HL-60/S4 treated with retinoic acid at 250 ng/mL for 4 days and 3 days (cell line): ENCODE measurements around the gene FCN1.

Experiments
- in situ Hi-C: fragments of 300-500 bp; cut with MboI; formaldehyde crosslinking; loops from 2 replicates; pipeline ENCODE4 v1.7.0; 2022; ENCODE audit warnings: low sequenced_read_pairs

FCN1 gene

DNA sequence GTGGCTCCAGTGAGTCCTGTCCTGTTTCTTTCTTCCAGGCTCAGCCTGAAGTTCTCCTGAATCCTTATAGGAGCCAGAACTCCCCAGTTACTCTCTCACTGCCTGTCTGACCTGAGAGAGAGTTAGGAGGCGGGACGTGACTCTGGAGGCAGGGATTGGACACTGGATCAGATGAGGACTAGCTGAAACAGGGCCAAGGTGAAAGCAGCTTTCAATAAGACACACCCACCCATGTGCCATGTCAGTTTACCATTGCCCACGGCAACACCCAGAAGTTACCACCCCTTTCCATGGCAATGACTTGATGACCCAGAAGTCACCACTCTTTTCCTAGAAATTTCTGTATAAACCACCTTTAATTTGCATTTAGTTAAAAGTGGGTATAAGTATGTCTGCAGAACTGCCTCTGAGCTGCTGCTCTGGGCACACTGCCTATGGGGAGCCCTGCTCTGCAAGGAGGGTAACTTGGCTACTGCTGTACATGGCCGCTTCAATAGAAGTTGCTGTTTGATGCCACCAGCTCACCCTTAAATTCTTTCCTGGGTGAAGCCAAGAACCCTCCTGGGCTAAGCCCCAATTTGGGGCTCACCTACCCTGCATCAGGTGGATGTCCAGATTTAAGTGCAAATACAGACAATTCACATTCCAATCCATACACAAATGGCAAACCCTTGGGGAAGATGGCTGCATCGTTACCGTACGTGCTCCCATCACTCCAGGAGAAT lies 23.4 kb downstream of the FCN1 start:
- in situ Hi-C loops, result no loop called here

DNA sequence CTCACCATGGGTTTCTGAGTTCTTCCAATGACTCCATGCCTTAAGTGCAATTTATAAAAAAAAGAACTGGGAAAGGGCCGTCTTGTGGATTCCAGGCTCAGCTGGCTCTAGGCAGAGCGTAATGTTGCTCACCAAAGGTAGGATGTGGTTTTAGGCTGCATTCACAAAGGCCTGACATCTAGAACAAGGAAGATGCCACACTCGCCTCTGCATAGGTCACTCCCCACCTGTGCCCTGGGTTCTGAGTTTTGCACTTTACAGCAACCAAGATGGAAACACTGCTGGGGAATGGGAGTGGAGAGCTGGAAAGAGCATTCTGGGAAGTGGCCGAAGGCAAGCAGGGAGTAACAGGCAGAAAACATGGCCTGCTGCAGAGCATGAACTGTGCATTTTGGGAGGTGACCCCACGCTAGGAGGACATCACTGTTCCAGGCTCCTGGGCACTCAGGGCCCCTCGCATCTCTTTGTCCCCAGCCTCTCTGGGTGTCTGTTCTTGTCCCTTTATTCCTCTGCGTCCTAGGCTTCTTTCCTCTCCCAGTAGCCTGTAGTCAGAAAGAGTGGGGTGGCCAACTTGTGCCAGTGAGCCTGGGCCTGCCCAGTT lies 24.8 kb downstream of the FCN1 start:
- in situ Hi-C loops, result no loop called here

DNA sequence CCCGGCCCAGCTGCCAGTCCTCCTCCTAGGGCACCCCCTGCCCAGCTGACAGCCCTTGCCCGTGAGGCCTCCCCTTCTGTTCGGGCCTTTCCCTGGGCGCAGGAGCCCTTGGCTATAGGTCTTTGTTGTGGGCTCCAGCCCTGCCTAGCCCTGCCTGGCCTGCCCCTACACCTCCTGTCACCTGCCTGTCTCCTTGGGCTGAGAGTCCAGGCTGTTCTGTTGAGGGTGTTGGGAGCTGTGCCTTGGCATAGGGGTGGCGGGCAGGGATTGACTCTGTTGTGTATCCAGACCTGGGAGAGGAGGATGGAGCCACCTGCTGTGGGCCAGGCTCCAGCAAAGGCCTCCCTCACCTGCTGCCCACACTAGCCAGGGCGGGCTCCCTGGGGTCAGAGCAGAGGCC lies 25.5 kb downstream of the FCN1 start:
- in situ Hi-C loops, result no loop called here

DNA sequence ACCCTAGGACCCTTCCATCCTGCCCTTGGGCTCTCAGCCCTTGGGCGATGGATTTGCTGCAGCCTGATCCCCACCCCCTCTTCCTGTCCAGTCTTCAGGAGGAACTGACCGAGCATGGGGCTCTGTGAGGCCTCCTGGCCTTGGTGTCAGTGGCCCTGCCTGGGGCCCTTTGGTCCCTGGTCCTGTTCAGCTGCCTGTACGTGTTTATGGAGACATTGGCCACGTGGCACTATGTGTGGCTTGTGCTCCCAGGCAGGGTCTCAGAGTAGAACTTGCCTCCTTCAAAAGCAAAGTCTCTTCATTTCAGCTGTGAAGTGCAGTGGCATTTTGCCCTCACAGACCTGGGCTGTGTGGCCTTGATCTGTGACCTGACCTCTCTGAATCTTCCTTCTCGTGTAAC lies 26.0 kb downstream of the FCN1 start:
- in situ Hi-C loops, result no loop called here

DNA sequence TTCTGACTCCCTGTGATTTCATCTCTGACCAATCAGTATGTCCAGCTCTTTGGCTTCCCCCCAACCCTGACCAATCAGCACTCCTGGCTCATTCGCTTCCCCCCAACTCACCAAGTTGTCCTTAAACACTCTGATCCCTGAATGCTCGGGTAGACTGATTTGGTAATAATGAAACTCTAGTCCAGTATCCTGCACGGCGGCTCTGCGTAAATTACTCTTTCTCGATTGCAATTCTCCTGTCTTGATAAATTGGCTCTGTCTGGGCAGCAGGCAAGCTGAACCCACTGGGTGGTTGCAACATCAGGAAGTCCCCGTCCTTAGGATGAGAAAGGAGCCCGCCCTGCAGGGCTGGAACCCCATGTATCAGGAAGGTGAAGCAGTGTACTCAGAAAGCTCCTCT lies 26.7 kb downstream of the FCN1 start:
- in situ Hi-C loops, result no loop called here

DNA sequence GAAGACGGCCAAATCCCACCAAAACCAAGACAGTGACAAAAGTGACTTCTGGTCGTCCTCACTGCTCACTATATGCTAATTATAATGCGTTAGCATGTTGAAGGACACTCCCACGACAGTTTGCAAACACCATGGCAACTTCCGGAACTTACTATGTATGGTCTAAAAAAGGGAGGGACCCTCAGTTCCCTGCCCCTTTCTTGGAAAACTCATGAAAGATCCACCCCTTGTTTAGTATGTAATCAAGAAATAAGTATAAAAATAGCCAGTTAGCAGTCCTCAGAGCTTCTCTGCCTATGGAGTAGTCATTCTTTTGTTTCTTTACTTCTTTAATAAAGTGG lies 27.6 kb downstream of the FCN1 start:
- in situ Hi-C loops, result no loop called here

DNA sequence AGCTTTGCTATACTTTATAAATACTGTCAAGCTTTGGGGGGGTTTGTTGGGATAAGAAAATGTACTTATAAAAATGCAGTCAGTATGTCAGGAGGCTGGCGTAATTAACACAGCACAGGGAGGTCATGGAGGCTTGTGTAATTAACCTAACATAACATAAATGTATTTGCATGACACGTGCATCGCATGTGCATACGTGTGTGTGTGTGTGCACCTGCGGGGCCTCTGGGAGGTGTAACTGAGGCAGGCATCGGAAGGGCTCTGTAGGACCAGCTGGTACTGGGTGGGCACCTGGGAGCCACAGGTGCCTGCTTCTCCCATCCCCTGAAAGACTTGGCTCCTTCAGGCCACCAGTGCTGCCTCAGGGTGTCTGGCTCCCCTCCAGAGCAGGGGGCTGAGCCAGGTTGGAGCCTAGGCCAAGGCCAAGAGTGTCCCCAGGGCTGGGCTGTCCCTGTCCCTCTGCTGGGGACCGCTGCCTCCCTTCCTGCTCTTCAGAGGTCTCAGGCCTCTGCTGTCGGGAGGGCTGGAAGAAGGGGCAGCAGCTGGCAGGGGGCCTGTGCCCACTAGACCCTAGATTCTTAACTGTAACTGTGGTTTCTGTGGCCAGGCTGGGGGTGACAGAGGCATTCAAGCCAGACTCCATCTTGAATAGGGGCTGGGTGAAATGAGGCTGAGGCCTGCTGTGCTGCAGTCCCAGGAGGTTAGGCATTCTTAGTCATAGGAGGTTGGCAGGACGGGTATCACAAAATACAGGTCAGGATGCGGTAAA lies 28.1 kb downstream of the FCN1 start:
- in situ Hi-C loops, result no loop called here

DNA sequence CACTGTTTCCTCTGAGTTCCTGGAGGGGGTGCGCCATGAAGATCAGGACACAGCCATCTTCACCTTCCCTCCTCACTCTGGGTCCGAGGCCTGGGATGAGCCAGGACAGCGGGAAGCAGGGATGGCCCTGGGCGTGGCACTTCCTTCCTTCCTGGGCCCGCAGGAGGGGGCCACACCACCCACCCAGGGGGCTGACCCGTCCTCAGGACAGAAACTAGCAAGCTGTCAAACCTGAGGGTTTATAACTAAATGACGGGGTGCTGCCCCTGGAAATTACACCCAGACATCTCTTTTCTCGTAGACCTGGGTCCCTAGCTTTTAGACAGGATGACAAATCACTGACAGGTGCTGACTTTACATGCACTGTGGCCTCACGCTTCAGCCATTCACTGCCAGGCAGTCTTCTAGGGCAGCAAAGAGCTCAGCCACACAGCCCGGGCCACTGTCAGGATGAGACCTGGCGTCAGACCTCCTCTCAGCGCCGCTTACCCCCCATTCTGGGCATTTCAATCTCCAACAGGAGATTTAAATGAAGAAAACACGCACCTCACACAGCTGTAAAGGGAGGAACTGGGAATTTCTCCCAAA lies 29.0 kb downstream of the FCN1 start:
- in situ Hi-C loops, result no loop called here

DNA sequence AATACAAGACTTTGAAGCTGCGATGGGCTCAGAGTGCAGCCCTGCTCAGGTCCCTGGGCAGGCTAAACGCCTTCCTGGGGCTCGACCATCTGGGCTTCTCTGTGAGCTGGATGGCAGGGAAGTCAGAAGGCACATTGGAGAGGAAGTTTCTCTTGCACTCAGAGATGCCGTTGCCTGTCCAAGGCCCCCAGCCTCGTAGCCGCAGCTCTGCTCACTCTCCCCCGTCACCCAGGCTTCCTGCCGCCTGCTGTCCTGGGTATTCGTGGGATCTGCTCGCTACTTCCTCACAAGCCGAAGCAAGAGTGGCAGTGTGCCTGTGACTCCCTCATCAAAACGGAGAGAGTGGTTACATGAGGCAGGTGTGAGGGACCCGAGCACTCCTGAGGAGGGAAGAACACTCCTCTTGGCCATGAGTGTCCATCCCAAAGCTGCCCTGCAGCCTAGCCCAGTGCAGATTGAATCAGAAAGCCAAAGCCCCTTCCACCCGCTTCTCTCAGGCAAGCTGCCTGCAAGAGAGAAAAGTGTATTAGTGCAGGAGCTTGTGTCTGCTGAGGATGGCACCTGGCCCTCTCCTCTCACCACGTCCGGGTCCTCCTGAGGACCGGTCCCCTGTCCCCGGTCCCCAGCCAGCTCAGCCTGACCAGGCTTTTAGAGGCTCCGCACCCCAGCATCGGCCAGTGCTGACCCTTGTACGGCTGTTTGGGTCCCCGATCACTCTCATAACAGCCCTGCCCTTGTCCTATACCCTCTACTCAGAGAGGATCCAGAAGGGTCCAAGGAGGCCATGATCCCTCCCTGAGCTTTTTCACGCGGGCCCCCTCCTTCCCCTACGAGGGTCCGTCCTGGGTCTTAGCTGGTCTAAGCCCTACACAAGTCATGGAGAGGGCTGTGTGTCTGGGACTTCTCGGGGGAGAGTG lies 29.8 kb downstream of the FCN1 start:
- in situ Hi-C loops, result no loop called here

DNA sequence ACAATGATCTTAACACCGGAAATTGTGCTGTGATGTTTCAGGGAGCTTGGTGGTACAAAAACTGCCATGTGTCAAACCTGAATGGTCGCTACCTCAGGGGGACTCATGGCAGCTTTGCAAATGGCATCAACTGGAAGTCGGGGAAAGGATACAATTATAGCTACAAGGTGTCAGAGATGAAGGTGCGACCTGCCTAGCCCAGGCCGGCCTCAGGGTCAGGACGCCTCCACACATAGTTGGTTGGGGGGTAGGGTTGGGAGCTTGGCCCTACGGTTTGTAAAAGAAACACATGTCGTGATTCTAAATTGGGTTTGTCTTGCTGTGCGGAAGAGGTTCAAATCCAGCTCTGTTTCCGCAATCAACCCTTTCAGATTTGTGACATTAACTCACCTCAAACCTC lies 30.5 kb downstream of the FCN1 start:
- in situ Hi-C loops, result no loop called here

DNA sequence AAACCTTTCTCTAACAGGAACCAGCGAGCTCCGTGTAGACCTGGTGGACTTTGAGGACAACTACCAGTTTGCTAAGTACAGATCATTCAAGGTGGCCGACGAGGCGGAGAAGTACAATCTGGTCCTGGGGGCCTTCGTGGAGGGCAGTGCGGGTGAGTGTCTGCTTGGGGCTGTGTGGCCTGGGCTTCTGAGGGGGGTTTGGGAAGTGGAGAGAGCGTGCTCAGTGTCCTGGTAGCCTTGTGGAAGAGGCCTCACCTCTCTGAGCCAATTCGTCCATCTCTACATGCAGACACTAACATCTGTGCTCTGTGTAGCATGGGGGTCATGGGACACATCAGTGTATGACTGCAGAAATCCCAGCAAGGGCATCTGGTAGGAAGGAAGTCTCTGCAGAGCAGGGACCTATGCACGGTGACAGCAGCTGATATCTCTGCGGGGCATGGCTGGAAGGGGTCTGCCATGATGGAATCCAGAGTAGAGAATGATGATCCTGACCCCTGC lies 31.2 kb downstream of the FCN1 start:
- in situ Hi-C loops, result no loop called here

DNA sequence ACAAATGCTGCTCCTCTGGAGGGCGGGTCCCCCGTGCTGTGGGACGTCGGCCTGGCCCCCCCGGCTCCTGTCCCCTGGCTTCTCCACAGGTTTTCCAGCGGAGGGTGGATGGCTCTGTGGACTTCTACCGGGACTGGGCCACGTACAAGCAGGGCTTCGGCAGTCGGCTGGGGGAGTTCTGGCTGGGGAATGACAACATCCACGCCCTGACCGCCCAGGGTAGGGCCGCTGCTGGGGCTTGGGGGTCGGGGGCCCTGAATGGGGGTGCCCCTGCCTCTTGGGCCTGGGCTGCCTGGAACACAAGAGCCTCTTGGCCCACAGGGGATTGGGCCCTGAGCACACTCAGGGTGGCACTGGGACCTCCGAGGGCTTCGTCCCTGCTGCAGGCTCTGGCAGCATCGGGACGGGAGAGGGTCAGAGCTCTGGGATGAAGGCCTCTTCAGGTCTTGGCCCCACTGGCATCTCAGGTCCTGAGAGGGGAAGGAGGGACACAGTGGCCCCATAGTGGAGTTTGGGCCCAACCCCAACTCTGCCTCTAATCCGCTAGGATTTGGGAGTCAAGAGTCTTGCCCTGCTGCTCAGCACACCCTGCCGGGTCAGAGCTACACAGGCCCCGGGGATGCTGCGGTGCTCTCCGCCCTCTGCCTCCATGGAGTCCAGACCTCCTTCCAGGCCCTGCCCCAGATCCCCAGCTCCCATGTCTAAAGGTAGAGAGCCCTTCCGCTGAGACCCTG lies 31.9 kb downstream of the FCN1 start:
- in situ Hi-C loops, result no loop called here

DNA sequence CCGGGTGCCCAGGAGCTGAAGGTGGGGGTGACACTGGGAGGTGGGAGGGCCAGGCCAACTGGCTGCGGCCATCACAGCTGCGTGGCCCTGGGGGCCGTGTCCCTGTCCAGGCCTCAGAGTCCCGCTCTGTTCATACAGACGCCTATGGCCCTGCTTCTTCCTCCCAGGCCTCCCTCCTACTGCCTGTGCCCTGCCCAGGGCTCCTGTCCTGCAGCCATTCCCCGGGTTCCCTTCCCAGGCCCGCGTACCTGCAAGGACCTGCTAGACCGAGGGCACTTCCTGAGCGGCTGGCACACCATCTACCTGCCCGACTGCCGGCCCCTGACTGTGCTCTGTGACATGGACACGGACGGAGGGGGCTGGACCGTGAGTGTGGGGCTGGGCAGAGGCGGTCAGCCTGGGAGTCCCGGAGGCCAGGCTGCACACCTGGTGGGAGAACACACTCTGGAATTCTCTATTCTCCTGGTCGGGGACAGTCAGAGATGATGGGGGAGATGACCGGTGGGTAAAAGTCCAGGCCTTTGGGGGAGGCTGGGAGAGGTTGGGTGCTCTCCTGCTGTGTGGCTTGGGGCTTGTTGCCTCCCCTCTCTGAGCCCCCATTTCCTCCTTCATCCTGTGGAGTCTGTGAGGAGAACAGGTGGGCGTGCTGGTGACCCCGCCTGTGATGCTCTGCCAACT lies 32.6 kb downstream of the FCN1 start:
- in situ Hi-C loops, result no loop called here

DNA sequence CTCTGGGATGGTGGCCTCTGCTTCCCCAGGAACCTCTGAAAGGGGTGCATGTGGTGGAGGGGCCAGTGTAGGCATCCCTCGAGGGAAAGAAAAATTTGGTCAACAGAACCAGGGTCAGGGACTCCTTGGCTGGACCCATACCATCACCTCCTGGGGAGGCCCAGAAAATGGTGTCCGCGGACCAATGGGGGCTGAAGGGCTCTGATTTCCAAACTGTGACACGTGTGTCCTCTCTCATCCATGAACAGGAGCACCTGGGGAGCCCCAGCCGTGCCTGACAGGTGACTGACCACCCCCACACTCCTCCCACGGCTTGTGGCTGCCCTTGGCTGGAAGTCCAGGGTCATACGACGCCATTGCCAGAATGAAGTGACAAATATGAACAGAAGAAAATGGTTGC lies 33.2 kb downstream of the FCN1 start:
- in situ Hi-C loops, result no loop called here

DNA sequence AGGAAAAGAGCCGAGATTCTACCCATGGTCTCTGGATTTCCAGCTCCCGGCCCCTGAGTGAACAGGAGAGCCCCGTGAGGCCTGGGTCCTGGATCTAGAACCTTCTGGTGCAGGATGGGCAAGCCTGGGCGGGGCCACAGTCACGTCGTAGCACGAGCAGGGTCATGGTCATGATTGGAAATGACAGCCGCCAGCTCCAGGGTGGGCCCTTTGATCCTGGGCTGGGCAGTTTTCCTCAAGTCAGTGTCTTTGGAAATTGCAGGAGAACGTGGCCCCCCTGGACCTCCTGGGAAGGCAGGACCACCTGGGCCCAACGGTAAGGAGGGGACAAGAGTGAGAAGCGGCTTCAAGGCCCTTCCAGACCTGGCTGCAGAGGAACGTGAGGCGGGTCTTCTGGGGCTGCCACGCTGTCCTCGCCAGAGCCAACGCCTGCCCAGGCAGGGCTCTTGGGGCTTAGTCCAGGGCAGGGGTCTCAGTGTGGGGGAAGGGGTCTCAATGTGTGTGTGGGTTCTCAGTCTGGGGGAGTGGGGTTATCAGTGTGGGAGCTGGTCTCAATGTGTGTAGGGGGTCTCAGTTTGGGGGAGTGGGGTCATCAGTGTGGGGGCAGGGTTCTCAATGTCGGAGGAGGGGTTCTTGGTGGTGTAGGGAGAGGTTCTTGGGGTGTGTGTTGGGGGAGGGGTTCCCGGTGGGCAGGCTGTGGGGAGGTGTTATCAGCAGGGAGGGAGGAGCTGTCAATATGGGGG lies 34.5 kb downstream of the FCN1 start:
- in situ Hi-C loops, result no loop called here

DNA sequence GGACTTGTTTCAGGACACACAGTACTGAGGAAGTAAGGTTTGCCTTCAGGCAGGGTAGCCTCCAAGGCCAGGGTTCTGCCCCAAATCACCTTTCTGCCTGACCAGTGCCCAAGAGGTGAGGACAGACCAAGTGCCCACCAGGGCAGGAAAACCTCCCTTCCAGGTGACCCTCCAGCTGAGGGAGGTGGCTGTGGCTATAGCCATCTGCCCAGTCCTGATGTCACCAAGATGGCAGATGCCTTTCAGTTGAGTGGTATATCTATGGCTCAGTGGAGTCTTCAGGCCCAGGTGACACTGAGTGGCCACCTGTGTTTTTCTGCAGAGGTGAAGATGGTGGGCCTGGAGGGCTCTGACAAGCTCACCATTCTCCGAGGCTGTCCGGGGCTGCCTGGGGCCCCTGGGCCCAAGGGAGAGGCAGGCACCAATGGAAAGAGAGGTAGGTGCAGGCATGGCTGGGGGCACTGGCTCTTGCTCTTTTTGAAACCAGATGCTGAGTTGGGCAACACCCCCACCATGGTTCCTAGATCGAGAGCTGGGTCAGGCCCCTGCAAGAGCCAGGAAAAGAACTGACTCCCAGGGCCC lies 35.4 kb downstream of the FCN1 start:
- in situ Hi-C loops, result no loop called here

DNA sequence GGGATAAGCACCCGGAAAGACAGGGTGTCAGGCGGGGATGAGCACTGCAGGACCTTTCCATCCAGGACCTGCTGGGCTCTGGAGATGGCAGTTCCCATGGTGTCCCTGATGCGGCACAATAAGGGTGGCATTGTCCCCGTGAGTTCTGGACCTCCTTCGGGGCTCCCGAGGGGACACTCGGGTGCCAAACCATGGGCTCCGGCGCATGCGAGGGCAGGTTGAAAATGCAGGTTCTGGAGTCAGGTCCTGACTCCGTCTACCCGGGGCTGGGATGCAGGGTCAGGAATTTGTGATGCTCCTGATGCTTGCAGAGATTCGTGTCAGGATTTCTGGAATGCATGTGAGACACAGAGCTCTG lies 36.4 kb downstream of the FCN1 start:
- in situ Hi-C loops, result no loop called here

DNA sequence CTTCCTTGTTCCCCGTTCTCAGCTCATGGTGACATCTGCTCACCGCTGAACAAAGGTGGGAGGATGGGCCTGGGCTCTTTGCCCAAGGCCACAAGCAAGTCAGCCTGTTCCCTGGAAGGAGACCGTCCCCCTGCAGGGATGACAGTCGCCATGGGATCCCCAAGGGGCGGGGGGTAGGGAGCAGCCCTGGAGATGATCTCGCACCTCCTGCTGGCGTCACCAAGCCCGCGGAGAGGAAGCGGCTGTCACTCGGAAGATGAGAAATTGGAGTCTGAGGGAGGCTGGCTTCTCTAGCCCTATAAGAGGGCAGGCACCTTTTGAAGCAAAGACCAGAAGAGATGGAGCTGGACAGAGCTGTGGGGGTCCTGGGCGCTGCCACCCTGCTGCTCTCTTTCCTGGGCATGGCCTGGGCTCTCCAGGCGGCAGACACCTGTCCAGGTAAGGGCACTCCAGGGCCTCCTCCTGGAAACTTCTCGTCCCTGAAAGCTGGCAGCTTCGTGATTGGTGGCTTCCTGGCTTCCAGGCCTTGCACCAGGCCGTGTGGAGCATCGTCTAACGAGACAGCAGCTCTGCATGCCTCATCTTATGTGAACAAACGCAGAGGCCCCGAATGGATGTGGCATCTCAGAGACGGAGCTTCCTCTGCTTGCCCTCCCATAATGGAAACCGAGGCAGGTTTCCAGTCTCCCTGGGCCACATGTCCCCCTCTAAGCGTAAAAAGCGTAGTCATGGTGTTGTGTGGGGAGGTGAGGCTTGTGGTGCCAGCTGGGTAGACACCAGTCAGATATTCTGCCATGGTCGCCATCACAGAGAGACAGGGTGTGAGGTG lies 37.0 kb downstream of the FCN1 start, which contains the start of gene FCN2:
FCN2 (plus strand) TSS at position 327 of the 829 bp plus-strand sequence; CDS start at position 339, 12 bp downstream.
- in situ Hi-C loops, result no loop called here
